Measurements from ENCODE around the gene TAS2R60. TPM values are rescaled to one million over a fixed set of nuclear protein-coding genes. Genes with fewer than 3 reads are reported as not detected.

The TAS2R60 gene
- total RNA-seq, 2 donors from 2014 or later: not detected

GRCh38 chr7:143429770-143430698 lies 13.2 kb upstream of the TAS2R60 start:
- H3K36me3 ChIP-seq: no peaks in the 10 kb centered on the region
- DNase-seq: no peak
- no peak overlapping the region for H3K4me3 ChIP-seq
- intact Hi-C loops (cut with DNase I): no loop called here
- H3K9me3 ChIP-seq: no peaks in the 10 kb centered on the region
- TF ChIP-seq CTCF (IDR thresholded peaks at IDR 0.05): no peak
- H3K9ac ChIP-seq (ENCODE audit: low read depth in 2 of 2, low read length in 2 of 2): no peak overlapping the region
- H3K4me1 ChIP-seq: no peaks in the 10 kb centered on the region
- H3K27ac ChIP-seq: no peak overlapping the region
- no peaks in the 10 kb centered on the region for H3K27me3 ChIP-seq

- no peak for DNase-seq
- H3K27ac ChIP-seq: no peak overlapping the region
- intact Hi-C loops (cut with DNase I): no loop called here
- H3K4me1 ChIP-seq: no peaks in the 10 kb centered on the region
- no peaks in the 10 kb centered on the region for H3K9me3 ChIP-seq
- no peak overlapping the region for H3K4me3 ChIP-seq
- no peak for TF ChIP-seq CTCF (IDR thresholded peaks at IDR 0.05)
- no peaks in the 10 kb centered on the region for H3K36me3 ChIP-seq
- H3K9ac ChIP-seq (ENCODE audit: low read depth in 2 of 2, low read length in 2 of 2): no peak overlapping the region
- no peaks in the 10 kb centered on the region for H3K27me3 ChIP-seq
These were observed 12.1 kb upstream of the TAS2R60 start for GRCh38 chr7:143431109-143431508.

GRCh38 chr7:143433759-143434158 lies 9.5 kb upstream of the TAS2R60 start:
- intact Hi-C loops (cut with DNase I): no loop called here
- Histone ChIP-seq H3K27ac (no peak overlapping the region), H3K9ac (ENCODE audit: low read depth in 2 of 2, low read length in 2 of 2) (no peak overlapping the region), H3K27me3 (no peaks in the 10 kb centered on the region), H3K4me3 (no peak overlapping the region), H3K9me3 (no peaks in the 10 kb centered on the region), H3K4me1 (no peaks in the 10 kb centered on the region), H3K36me3 (no peaks in the 10 kb centered on the region)
- no peak for DNase-seq
- no peak for TF ChIP-seq CTCF (IDR thresholded peaks at IDR 0.05)

- Histone ChIP-seq H3K9me3 (no peaks in the 10 kb centered on the region), H3K27ac (no peak overlapping the region), H3K27me3 (no peaks in the 10 kb centered on the region), H3K9ac (ENCODE audit: low read depth in 2 of 2, low read length in 2 of 2) (no peak overlapping the region), H3K4me3 (no peak overlapping the region), H3K36me3 (no peaks in the 10 kb centered on the region), H3K4me1 (no peaks in the 10 kb centered on the region)
- intact Hi-C loops (cut with DNase I): no loop called here
- DNase-seq: peak; percentile 29
- no peak for TF ChIP-seq CTCF (IDR thresholded peaks at IDR 0.05)
These were observed 8.6 kb upstream of the TAS2R60 start for GRCh38 chr7:143434660-143435059.

GRCh38 chr7:143435266-143435665 lies 8.0 kb upstream of the TAS2R60 start:
- Histone ChIP-seq H3K4me1 (no peaks in the 10 kb centered on the region), H3K4me3 (no peak overlapping the region), H3K27me3 (no peaks in the 10 kb centered on the region), H3K9me3 (no peaks in the 10 kb centered on the region), H3K27ac (no peak overlapping the region), H3K36me3 (no peaks in the 10 kb centered on the region), H3K9ac (ENCODE audit: low read depth in 2 of 2, low read length in 2 of 2) (no peak overlapping the region)
- intact Hi-C loops (cut with DNase I): no loop called here
- DNase-seq: no peak
- TF ChIP-seq CTCF (IDR thresholded peaks at IDR 0.05): no peak

All from colonic mucosa (tissue), 4 donors.